ENCODE results near the gene MTMR2. TPM values are rescaled to one million over a fixed set of nuclear protein-coding genes. Genes with fewer than 3 reads are reported as not detected.
A peak's percentile ranks its signal among the peaks of the same experiment; 100 is the strongest.

The MTMR2 gene
- total and polyA plus RNA-seq, 9 of the 15 experiments (the other 6 are each of a cell fraction or from before 2014, with no cell fraction given): 12.6 to 35.8 (median 25.2) TPM

DNA sequence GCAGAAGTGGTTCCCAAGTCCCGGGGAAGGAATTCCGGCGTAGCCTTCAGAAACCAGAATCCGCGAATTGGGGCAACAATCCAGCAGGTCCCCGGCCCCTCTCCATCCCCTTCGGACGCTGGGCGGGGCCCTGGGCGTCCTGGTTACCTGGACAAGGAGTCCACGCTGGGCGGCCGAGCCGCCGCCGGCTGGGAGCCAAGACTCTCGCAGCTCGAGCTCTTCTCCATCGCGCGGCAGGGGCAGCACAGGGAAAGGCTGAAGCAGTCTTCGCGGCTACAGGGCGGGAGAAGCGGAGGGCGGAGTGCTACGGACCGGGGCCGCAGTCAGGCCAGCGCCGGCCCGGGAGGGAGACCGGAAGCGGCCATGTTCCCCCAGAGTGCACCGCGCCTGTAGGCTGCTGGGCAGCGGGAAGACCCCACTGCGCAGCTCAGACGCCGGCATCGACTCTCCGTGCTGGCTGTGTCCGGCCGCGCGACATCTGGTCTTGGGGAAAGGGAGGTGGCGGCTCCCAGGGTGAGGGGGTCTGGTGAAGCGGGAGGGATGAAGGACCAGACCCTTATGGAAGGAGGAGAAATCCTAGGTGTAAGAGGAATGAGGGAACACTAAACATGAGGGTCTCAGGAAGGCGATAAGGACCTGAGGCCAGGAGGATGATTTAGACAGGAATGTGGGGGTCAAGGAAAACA is at the start of gene MTMR2 (continued):
- peak; percentile 87 for TF ChIP-seq POLR2H (tag; IDR thresholded peaks at IDR 0.05; ENCODE audit: low read depth)
- TF ChIP-seq, protein P1, sequence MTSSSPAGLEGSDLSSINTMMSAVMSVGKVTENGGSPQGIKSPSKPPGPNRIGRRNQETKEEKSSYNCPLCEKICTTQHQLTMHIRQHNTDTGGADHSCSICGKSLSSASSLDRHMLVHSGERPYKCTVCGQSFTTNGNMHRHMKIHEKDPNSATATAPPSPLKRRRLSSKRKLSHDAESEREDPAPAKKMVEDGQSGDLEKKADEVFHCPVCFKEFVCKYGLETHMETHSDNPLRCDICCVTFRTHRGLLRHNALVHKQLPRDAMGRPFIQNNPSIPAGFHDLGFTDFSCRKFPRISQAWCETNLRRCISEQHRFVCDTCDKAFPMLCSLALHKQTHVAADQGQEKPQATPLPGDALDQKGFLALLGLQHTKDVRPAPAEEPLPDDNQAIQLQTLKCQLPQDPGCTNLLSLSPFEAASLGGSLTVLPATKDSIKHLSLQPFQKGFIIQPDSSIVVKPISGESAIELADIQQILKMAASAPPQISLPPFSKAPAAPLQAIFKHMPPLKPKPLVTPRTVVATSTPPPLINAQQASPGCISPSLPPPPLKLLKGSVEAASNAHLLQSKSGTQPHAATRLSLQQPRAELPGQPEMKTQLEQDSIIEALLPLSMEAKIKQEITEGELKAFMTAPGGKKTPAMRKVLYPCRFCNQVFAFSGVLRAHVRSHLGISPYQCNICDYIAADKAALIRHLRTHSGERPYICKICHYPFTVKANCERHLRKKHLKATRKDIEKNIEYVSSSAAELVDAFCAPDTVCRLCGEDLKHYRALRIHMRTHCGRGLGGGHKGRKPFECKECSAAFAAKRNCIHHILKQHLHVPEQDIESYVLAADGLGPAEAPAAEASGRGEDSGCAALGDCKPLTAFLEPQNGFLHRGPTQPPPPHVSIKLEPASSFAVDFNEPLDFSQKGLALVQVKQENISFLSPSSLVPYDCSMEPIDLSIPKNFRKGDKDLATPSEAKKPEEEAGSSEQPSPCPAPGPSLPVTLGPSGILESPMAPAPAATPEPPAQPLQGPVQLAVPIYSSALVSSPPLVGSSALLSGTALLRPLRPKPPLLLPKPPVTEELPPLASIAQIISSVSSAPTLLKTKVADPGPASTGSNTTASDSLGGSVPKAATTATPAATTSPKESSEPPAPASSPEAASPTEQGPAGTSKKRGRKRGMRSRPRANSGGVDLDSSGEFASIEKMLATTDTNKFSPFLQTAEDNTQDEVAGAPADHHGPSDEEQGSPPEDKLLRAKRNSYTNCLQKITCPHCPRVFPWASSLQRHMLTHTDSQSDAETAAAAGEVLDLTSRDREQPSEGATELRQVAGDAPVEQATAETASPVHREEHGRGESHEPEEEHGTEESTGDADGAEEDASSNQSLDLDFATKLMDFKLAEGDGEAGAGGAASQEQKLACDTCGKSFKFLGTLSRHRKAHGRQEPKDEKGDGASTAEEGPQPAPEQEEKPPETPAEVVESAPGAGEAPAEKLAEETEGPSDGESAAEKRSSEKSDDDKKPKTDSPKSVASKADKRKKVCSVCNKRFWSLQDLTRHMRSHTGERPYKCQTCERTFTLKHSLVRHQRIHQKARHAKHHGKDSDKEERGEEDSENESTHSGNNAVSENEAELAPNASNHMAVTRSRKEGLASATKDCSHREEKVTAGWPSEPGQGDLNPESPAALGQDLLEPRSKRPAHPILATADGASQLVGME (CRISPR knock-in tag; IDR thresholded peaks at IDR 0.05): 0 out of 2 replicates have a peak, but pooled peaks have one; percentile 26
- TF ChIP-seq POLR2AphosphoS5 (IDR thresholded peaks at IDR 0.05; ENCODE audit: control insufficient read depth, insufficient read depth, low read depth, low read length): peak; percentile 93
- no peak for TF ChIP-seq ZKSCAN3 (CRISPR knock-in tag; IDR thresholded peaks at IDR 0.05)
- no peak for TF ChIP-seq NFXL1 (CRISPR knock-in tag; IDR thresholded peaks at IDR 0.05)
- TF ChIP-seq, protein P2, sequence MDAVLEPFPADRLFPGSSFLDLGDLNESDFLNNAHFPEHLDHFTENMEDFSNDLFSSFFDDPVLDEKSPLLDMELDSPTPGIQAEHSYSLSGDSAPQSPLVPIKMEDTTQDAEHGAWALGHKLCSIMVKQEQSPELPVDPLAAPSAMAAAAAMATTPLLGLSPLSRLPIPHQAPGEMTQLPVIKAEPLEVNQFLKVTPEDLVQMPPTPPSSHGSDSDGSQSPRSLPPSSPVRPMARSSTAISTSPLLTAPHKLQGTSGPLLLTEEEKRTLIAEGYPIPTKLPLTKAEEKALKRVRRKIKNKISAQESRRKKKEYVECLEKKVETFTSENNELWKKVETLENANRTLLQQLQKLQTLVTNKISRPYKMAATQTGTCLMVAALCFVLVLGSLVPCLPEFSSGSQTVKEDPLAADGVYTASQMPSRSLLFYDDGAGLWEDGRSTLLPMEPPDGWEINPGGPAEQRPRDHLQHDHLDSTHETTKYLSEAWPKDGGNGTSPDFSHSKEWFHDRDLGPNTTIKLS (IDR thresholded peaks at IDR 0.05; ENCODE audit: borderline replicate concordance, low read depth): peak; percentile 45; the same call in 1 of the 2 replicates
- peak in 1 of 2 experiments; percentile 74; a peak in 1 of 4 replicates for TF ChIP-seq HDAC1 (IDR thresholded peaks at IDR 0.05)
- TF ChIP-seq KAT2B (IDR thresholded peaks at IDR 0.05; ENCODE audit: low read depth, low read length): no peak
- TF ChIP-seq SP1 (CRISPR knock-in tag; IDR thresholded peaks at IDR 0.05): peak; percentile 47; the same call in 1 of the 2 replicates
